Measurements from ENCODE around the gene HOOK2. TPM values are rescaled to one million over a fixed set of nuclear protein-coding genes. Genes with fewer than 3 reads are reported as not detected.
A peak's percentile ranks its signal among the peaks of the same experiment; 100 is the strongest.

HOOK2 gene
- total and polyA plus RNA-seq, 2 donors from 2014 or later, result 41.8 to 58.1 TPM

GRCh38 chr19:12802267-12803106 is 27.1 kb upstream of the HOOK2 start:
- H3K4me1 ChIP-seq (ENCODE audit: control insufficient read depth in 2 of 3, insufficient read depth in 2 of 3, low read depth in 1 of 3, low read length in 3 of 3), result peaks cover 0 to 23% (median 15%) of the 10 kb centered on the region in 3 donors
- no peak for FAIRE-seq
- DNase-seq, result peak in 1 of 5 donors; percentile 47
- no peaks in the 10 kb centered on the region for H3K27me3 ChIP-seq (ENCODE audit: control insufficient read depth, insufficient read depth, low read length)
- peak overlapping the region in 2 of 3 donors; percentile 22 to 91 for H3K9ac ChIP-seq (ENCODE audit: low read length in 3 of 3)
- H3K4me3 ChIP-seq (ENCODE audit: low read length in 3 of 3), result peak overlapping the region; percentile 69 to 93 (median 78)
- peak overlapping the region in 1 of 2 donors; percentile 7 for H3K27ac ChIP-seq (ENCODE audit: low read depth in 2 of 2, low read length in 2 of 2)
- no peak for TF ChIP-seq CTCF (IDR thresholded peaks at IDR 0.05; ENCODE audit: borderline replicate concordance, extremely low read depth, insufficient read depth)
- intact Hi-C loops (cut with DNase I), result no loop called here
- H3K9me3 ChIP-seq (ENCODE audit: control insufficient read depth in 2 of 3, insufficient read depth in 1 of 3, low read length in 3 of 3), result no peaks in the 10 kb centered on the region
- peaks cover 0 to 5% (median 2%) of the 10 kb centered on the region in 3 donors for H3K36me3 ChIP-seq (ENCODE audit: control insufficient read depth in 2 of 3, insufficient read depth in 3 of 3, low read length in 3 of 3)

GRCh38 chr19:12801466-12802266 is 26.3 kb upstream of the HOOK2 start, which contains the start of the genes PRDX2 and THSD8:
Gene PRDX2, minus strand, starts transcription at chr19:12801800. Its CDS starts 539 bp downstream, at chr19:12801261.
Gene THSD8, plus strand, starts transcription at chr19:12802069. Its CDS starts 3 bp downstream, at chr19:12802072.
- peak; percentile 86 to 93 (median 92) for DNase-seq
- Histone ChIP-seq H3K9me3 (ENCODE audit: control insufficient read depth in 2 of 3, insufficient read depth in 1 of 3, low read length in 3 of 3) (no peaks in the 10 kb centered on the region), H3K36me3 (ENCODE audit: control insufficient read depth in 2 of 3, insufficient read depth in 3 of 3, low read length in 3 of 3) (peaks cover 0 to 9% (median 2%) of the 10 kb centered on the region in 3 donors), H3K27ac (ENCODE audit: low read depth in 2 of 2, low read length in 2 of 2) (peak within 1 kb of the TSS; percentile 80 to 87), H3K4me3 (ENCODE audit: low read length in 3 of 3) (peak within 1 kb of the TSS; percentile 78 to 93 (median 90)), H3K27me3 (ENCODE audit: control insufficient read depth, insufficient read depth, low read length) (no peaks in the 10 kb centered on the region), H3K9ac (ENCODE audit: low read length in 3 of 3) (peak within 1 kb of the TSS; percentile 69 to 98 (median 91)), H3K4me1 (ENCODE audit: control insufficient read depth in 2 of 3, insufficient read depth in 2 of 3, low read depth in 1 of 3, low read length in 3 of 3) (peaks cover 0 to 17% (median 10%) of the 10 kb centered on the region in 3 donors)
- intact Hi-C loops (cut with DNase I), result no loop called here
- no peak for FAIRE-seq
- TF ChIP-seq CTCF (IDR thresholded peaks at IDR 0.05; ENCODE audit: borderline replicate concordance, extremely low read depth, insufficient read depth), result peak; percentile 18

GRCh38 chr19:12800923-12801465 is 25.6 kb upstream of the HOOK2 start:
- Histone ChIP-seq H3K27ac (ENCODE audit: low read depth in 2 of 2, low read length in 2 of 2) (peak overlapping the region; percentile 80 to 87), H3K4me3 (ENCODE audit: low read length in 3 of 3) (peak overlapping the region; percentile 78 to 93 (median 90)), H3K36me3 (ENCODE audit: control insufficient read depth in 2 of 3, insufficient read depth in 3 of 3, low read length in 3 of 3) (peaks cover 0 to 10% (median 2%) of the 10 kb centered on the region in 3 donors), H3K9ac (ENCODE audit: low read length in 3 of 3) (peak overlapping the region; percentile 69 to 98 (median 91)), H3K9me3 (ENCODE audit: control insufficient read depth in 2 of 3, insufficient read depth in 1 of 3, low read length in 3 of 3) (no peaks in the 10 kb centered on the region), H3K4me1 (ENCODE audit: control insufficient read depth in 2 of 3, insufficient read depth in 2 of 3, low read depth in 1 of 3, low read length in 3 of 3) (peaks cover 0 to 21% (median 10%) of the 10 kb centered on the region in 3 donors), H3K27me3 (ENCODE audit: control insufficient read depth, insufficient read depth, low read length) (no peaks in the 10 kb centered on the region)
- no peak for TF ChIP-seq CTCF (IDR thresholded peaks at IDR 0.05; ENCODE audit: borderline replicate concordance, extremely low read depth, insufficient read depth)
- FAIRE-seq, result no peak
- intact Hi-C loops (cut with DNase I), result no loop called here
- DNase-seq, result peak in 4 of 5 donors; percentile 38 to 77 (median 65)
